Type B pancreatic cell (in vitro differentiated cells): ENCODE measurements around the gene GPRIN3. TPM values are rescaled to one million over a fixed set of nuclear protein-coding genes. Genes with fewer than 3 reads are reported as not detected.

Experiments used
- DNase-seq: peaks from one replicate; pipeline ENCODE4 v3.0.0; 2021; ENCODE audit warnings: mixed read lengths; ENCODE audit not compliant: unreplicated experiment; ENCODE audit errors: extremely low spot score
- H3K27ac Mint-ChIP-seq: 2 replicates; pipeline ENCODE4 v1.8.0; 2021; ENCODE audit warnings: mild to moderate bottlenecking, mixed read lengths
- H3K27me3 Mint-ChIP-seq: 2 replicates; pipeline ENCODE4 v1.8.0; 2021; ENCODE audit warnings: mixed read lengths
- H3K36me3 Mint-ChIP-seq: 2 replicates; pipeline ENCODE4 v1.8.0; 2021; ENCODE audit warnings: mixed read lengths
- H3K4me1 Mint-ChIP-seq: one replicate; pipeline ENCODE4 v1.8.0; 2021; ENCODE audit warnings: mixed read lengths; ENCODE audit not compliant: unreplicated experiment
- H3K4me3 Mint-ChIP-seq: 2 replicates; pipeline ENCODE4 v1.8.0; 2021; ENCODE audit warnings: mild to moderate bottlenecking, mixed read lengths
- H3K9me3 Mint-ChIP-seq: 2 replicates; pipeline ENCODE4 v1.8.0; 2021; ENCODE audit warnings: mixed read lengths
- CTCF ChIP-seq: fragments of 200-600 bp; sonication (generic); conservative IDR thresholded peaks from 2 replicates; pipeline ENCODE4 v1.5.0; 2021; ENCODE audit warnings: antibody characterized with exemption, mild to moderate bottlenecking
- total RNA-seq: library from RNA; stranded (reverse); gene quantifications from 2 replicates; pipeline ENCODE4 v1.2.1, GENCODE V29; 2021; ENCODE audit warnings: low replicate concordance

The GPRIN3 gene
- total RNA-seq, 1 donor from 2014 or later = 4.5 TPM

- H3K27ac Mint-ChIP-seq = no peak overlapping the region
- DNase-seq = no peak
- TF ChIP-seq CTCF = no peak
- H3K9me3 Mint-ChIP-seq = peaks cover 4% of the 10 kb centered on the region
- H3K36me3 Mint-ChIP-seq = no peaks in the 10 kb centered on the region
- H3K4me1 Mint-ChIP-seq = no peaks in the 10 kb centered on the region
- no peak overlapping the region for H3K4me3 Mint-ChIP-seq
- H3K27me3 Mint-ChIP-seq = no peaks in the 10 kb centered on the region
These were observed 57.8 kb downstream of the GPRIN3 start for GRCh38 chr4:89249716-89250361.

- no peak for TF ChIP-seq CTCF
- no peaks in the 10 kb centered on the region for H3K9me3 Mint-ChIP-seq
- no peaks in the 10 kb centered on the region for H3K36me3 Mint-ChIP-seq
- no peak overlapping the region for H3K27ac Mint-ChIP-seq
- no peak overlapping the region for H3K4me3 Mint-ChIP-seq
- no peaks in the 10 kb centered on the region for H3K4me1 Mint-ChIP-seq
- no peak for DNase-seq
- H3K27me3 Mint-ChIP-seq = no peaks in the 10 kb centered on the region
These were observed 58.3 kb downstream of the GPRIN3 start for GRCh38 chr4:89249313-89249712.

- Mint-ChIP-seq H3K27ac (no peak overlapping the region), H3K27me3 (no peaks in the 10 kb centered on the region), H3K4me3 (no peak overlapping the region)
These were observed 58.7 kb downstream of the GPRIN3 start for GRCh38 chr4:89248879-89249281.

GRCh38 chr4:89247951-89248350, 59.6 kb downstream of the GPRIN3 start:
- Mint-ChIP-seq H3K9me3 (no peaks in the 10 kb centered on the region), H3K4me3 (no peak overlapping the region), H3K27ac (no peak overlapping the region), H3K4me1 (peaks cover 6% of the 10 kb centered on the region), H3K27me3 (no peaks in the 10 kb centered on the region), H3K36me3 (no peaks in the 10 kb centered on the region)
- no peak for TF ChIP-seq CTCF
- DNase-seq = no peak

More at GRCh38 chr4:89248879-89249281, 58.7 kb downstream of the GPRIN3 start:
- Mint-ChIP-seq H3K36me3 (no peaks in the 10 kb centered on the region), H3K4me1 (no peaks in the 10 kb centered on the region), H3K9me3 (no peaks in the 10 kb centered on the region)
- TF ChIP-seq CTCF = no peak
- no peak for DNase-seq

- peaks cover 9% of the 10 kb centered on the region for H3K4me1 Mint-ChIP-seq
- no peaks in the 10 kb centered on the region for H3K9me3 Mint-ChIP-seq
- no peak overlapping the region for H3K4me3 Mint-ChIP-seq
- no peak for DNase-seq
- no peak overlapping the region for H3K27ac Mint-ChIP-seq
- H3K27me3 Mint-ChIP-seq = no peaks in the 10 kb centered on the region
- no peaks in the 10 kb centered on the region for H3K36me3 Mint-ChIP-seq
- TF ChIP-seq CTCF = no peak
These were observed 62.1 kb downstream of the GPRIN3 start for GRCh38 chr4:89245459-89245858.
